Omental fat pad (tissue), 4 donors: ENCODE measurements around the gene NAA15. TPM values are rescaled to one million over a fixed set of nuclear protein-coding genes. Genes with fewer than 3 reads are reported as not detected.

Source experiments
- ATAC-seq: fragments of 150-250 bp; one replicate; pipeline ENCODE4 v1.9.1; 2016; ENCODE audit warnings: mild to moderate bottlenecking, moderate library complexity; ENCODE audit not compliant: low FRiP score
- DNase-seq: peaks from one replicate; pipeline ENCODE4 v3.0.0-alpha.2; 2019; ENCODE audit warnings: low spot score
- total RNA-seq, 4 donors: library from RNA; depleted of rRNA; stranded (reverse); fragments of >200 nt; gene quantifications; one replicate each; pipeline ENCODE4 v1.1.0, GENCODE V29; 2016
- TF ChIP-seq, protein P1 (sequence below), 3 donors: fragments of 450-650 bp; IDR thresholded peaks; one replicate each; pipeline ENCODE4 v1.5.1; 2016 to 2017; ENCODE audit warnings: antibody characterized with exemption in 3 of 3, mild to moderate bottlenecking in 3 of 3, moderate library complexity in 2 of 3

Gene NAA15
- total RNA-seq, 4 donors from 2014 or later, result 25.7 to 70.9 (median 32.0) TPM

DNA sequence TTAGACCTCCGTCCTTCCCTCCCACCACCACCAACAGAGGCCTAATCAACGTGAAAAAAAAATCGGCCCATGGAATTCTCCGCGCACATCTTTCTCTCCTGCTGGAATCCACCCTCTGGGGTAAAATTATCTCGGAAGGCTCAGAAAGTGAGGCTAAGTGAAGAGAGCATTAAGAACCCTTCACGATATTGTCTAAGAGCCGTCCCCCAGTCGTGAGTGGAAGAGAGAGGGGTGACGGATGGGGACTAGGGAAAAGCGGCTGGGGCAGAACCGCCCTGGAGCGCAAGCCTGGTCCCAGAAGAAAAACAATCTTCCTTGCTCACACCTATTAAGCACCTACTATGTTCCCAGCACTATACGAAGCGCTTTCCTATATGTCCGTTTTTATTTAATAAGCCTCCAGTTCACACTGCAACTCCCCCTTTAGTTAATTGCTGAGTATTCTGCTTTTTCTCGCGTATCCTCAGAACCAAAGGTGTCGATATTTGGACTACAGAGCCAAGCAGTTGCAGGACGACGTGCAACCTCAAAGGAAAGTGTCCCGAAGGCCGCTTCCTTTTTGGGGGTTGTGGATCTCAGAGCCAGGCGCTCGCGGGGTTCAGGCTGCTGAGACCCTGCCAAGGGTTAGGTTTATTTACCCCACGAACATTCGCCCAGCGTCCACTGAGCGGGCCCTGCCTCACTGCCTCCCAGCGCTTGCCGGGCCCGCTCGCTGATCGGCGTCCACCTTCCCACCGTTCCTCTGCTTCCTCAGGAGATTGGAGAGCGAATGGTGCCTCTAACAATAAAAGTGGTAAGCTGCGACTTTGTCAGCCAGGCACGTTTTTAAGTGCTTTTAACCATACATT, 22.2 kb upstream of the NAA15 start:
- ATAC-seq (peak; percentile 62), DNase-seq (no peak)
- TF ChIP-seq, protein P1, sequence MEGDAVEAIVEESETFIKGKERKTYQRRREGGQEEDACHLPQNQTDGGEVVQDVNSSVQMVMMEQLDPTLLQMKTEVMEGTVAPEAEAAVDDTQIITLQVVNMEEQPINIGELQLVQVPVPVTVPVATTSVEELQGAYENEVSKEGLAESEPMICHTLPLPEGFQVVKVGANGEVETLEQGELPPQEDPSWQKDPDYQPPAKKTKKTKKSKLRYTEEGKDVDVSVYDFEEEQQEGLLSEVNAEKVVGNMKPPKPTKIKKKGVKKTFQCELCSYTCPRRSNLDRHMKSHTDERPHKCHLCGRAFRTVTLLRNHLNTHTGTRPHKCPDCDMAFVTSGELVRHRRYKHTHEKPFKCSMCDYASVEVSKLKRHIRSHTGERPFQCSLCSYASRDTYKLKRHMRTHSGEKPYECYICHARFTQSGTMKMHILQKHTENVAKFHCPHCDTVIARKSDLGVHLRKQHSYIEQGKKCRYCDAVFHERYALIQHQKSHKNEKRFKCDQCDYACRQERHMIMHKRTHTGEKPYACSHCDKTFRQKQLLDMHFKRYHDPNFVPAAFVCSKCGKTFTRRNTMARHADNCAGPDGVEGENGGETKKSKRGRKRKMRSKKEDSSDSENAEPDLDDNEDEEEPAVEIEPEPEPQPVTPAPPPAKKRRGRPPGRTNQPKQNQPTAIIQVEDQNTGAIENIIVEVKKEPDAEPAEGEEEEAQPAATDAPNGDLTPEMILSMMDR (IDR thresholded peaks at IDR 0.05), result no peak

- DNase-seq (no peak), ATAC-seq (peak; percentile 83)
Measured at GRCh38 chr4:139279760-139280620, 21.3 kb upstream of the NAA15 start, which contains the start of gene MGARP. MGARP (minus strand) TSS chr4:139280225; CDS start chr4:139280158, 67 bp downstream.

GRCh38 chr4:139282065-139282720, 19.1 kb upstream of the NAA15 start:
- TF ChIP-seq, protein P1 (IDR thresholded peaks at IDR 0.05), result no peak

More at GRCh38 chr4:139279760-139280620, 21.3 kb upstream of the NAA15 start, which contains the start of gene MGARP:
- TF ChIP-seq, protein P1 (IDR thresholded peaks at IDR 0.05), result no peak

GRCh38 chr4:139282721-139283075, 18.6 kb upstream of the NAA15 start:
- DNase-seq (no peak), ATAC-seq (no peak)
- TF ChIP-seq, protein P1 (IDR thresholded peaks at IDR 0.05), result no peak

More at GRCh38 chr4:139282065-139282720, 19.1 kb upstream of the NAA15 start:
- ATAC-seq, result no peak
- DNase-seq, result no peak

DNA sequence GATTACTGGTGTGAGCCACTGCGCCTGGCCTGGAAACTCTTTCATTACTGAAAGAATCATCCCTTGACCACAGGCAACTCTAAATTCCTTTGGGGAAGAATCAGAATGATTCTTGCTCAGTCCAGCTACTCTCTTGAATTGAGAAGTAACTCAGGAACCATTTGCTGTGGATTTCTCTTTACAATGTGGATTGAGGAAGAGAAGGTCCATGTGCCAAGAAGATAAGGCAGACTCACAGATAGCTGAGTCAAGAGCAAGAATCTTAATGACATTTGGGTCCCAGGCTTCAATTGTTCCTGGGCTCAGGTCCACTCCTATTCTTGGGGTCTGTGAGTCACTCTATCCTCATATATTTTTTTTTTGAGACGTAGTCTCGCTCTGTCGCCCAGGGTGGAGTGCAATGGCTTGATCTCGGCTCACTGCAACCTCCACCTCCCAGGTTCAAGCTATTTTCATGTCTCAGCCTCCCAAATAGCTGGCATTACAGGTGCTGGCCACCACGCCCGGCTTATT, 15.1 kb upstream of the NAA15 start:
- TF ChIP-seq, protein P1 (IDR thresholded peaks at IDR 0.05), result no peak
- ATAC-seq, result no peak
- no peak for DNase-seq

DNA sequence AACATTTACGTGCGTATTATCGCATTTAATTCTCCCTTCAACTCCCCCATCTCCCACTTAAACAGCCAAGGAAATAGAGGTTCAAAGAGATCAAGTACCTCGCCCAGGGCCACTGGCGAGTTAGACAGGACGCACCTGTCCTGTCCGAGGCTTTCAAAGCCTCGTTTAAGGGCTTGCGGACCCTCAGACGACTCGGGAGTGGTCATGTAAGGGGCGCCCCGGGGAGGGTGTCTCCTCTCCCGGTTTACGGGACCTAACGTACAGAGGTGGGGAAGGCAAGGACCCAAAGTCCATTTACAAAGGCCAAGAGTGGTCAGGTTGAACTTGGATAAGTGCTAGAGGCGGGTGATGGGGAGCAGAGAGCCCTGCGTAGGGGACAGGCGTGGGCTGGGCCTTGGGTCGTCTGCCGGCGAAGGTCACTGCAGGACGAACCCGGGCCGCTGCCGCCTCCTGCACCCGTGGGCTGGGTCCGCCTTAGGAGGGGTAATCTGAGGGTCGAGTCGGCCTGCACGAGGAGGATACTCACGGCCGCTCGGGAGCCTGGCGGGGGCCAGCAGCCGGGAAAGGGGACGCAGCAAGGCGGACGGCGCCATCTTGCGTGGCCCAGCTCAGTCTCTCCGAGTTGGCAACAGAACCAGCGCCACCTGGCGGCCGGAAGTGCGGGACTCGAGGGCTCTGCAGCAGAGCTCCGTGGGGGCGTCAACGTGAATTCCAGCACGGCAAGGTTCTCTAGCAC, 5.9 kb upstream of the NAA15 start:
- ATAC-seq (peak; percentile 98), DNase-seq (peak; percentile 100)
- TF ChIP-seq, protein P1 (IDR thresholded peaks at IDR 0.05), result peak in 2 of 3 donors; percentile 21 to 97
